Heart right ventricle (tissue), 16 donors: ENCODE data around the gene CFAP52. TPM values are rescaled to one million over a fixed set of nuclear protein-coding genes. Genes with fewer than 3 reads are reported as not detected.
"Not testable (repeated sequence)": the region's sequence is repeated elsewhere in the genome, so short reads cannot be mapped to it uniquely, and the experiment has no call there.

Experiments used
- ATAC-seq, 8 donors: fragments of 200-7000 bp; cut with Tn5 transposase; one replicate each; pipeline ENCODE4 v1.9.1; 2020; ENCODE audit warnings: mild to moderate bottlenecking in 8 of 8, moderate library complexity in 8 of 8, moderate number of reproducible peaks in 1 of 8
- DNase-seq, 2 donors: peaks; one replicate each; pipeline ENCODE4 v3.0.0-alpha.2; 2020
- H3K27ac ChIP-seq, 10 donors: fragments of 200-600 bp; sonication (generic) in 2 of 10; one replicate each; pipeline versions ENCODE4 v1.5.0 to v1.8.0; 2020 to 2022; ENCODE audit warnings: mild to moderate bottlenecking in 3 of 10
- H3K27me3 ChIP-seq, 7 donors: fragments of 200-600 bp; one replicate each; pipeline ENCODE4 v1.8.0; 2021 to 2022; ENCODE audit warnings: mild to moderate bottlenecking in 2 of 7
- H3K36me3 ChIP-seq, 9 donors: fragments of 200-600 bp; sonication (generic) in 1 of 9; one replicate each; pipeline versions ENCODE4 v1.5.0 to v1.8.0; 2020 to 2022; ENCODE audit warnings: mild to moderate bottlenecking in 2 of 9
- H3K4me1 ChIP-seq, 9 donors: fragments of 200-600 bp; sonication (generic) in 1 of 9; one replicate each; pipeline versions ENCODE4 v1.5.0 to v1.8.0; 2020 to 2022; ENCODE audit warnings: mild to moderate bottlenecking in 4 of 9
- H3K4me3 ChIP-seq, 10 donors: fragments of 200-600 bp; sonication (generic) in 2 of 10; one replicate each; pipeline versions ENCODE4 v1.5.0 to v1.8.0; 2020 to 2022; ENCODE audit warnings: mild to moderate bottlenecking in 7 of 10, moderate library complexity in 2 of 10
- H3K9me3 ChIP-seq, 11 donors: fragments of 200-600 bp in 10 of 11; sonication (generic) in 2 of 11; one replicate each; pipeline versions ENCODE4 v1.5.0 to v1.8.0; 2013 to 2022; ENCODE audit warnings: mild to moderate bottlenecking in 2 of 11, control low read depth in 1 of 11, moderate library complexity in 1 of 11
- WGBS, 2 donors: extraction: QIAGEN DNeasy Blood & Tissue Kit; methylation state at CpG; one replicate each; pipeline ENCODE4 v1.1.7; 2013; ENCODE audit warnings: inconsistent platforms in 1 of 2; 5-methylcytosine and 5-hydroxymethylcytosine counted together
- intact Hi-C, 10 donors: fragments of 100-400 bp; cut with DNase I; formaldehyde crosslinking; loops; one replicate each; pipeline versions ENCODE4 v1.11.1 to v1.14.2; 2022
- polyA plus RNA-seq, 2 donors: library from polyadenylated mRNA; stranded (reverse); fragments of 200-250 nt; gene quantifications; one replicate each; pipeline ENCODE4 v1.2.3, GENCODE V29; 2013
- total RNA-seq, 10 donors: library from RNA; stranded (reverse); fragmentation: NEBNext Ultra II Directional in 3 of 10; extraction: Animal tissue kit (Norgen Biotek cat#: 25700) in 3 of 10; gene quantifications; one replicate each; pipeline versions ENCODE4 v1.2.1 to v1.2.4, GENCODE V29; 2021 to 2023
- TF ChIP-seq, protein P1 (sequence below), 9 donors: fragments of 200-600 bp; sonication (generic) in 2 of 9; IDR thresholded peaks; one replicate each; pipeline versions ENCODE4 v1.5.0 to v1.8.0; 2021 to 2022; ENCODE audit warnings: antibody characterized with exemption in 9 of 9, mild to moderate bottlenecking in 5 of 9, moderate library complexity in 1 of 9
- donor health status: Arrhythmogenic right ventricular cardiomyopathy.
- donor health status: ischemic (EF 13 %, LVEDD 7.1; RV severe dilation, severe dysfunction).
- donor health status: healthy with polysubstance abuse.
- donor health status: DM: no; HTN: yes; CAD: no.
- donor health status: DM: no; HTN: no; CAD: no.
- donor health status: ischemic (EF 25% LVEDD 6.9; RV normal size, moderate dysfunction).
- donor health status: ischemic (EF 25% LVEDD 5.7; RV mildly dilated, moderate dysfunction).
- donor health status: healthy.
- donor health status: DM: yes; HTN: yes; CAD: no.
- donor health status: Ischemic cardiomyopathy.
- donor health status: ischemic (EF 35%, LVEDD 5.7; RV mildly dilated, moderate dysfunction).
- donor health status: nonischemic (EF 11% LVEDD 7.7; RV severe dilation, severe dysfunction).
- donor health status: DM: yes; HTN: yes; CAD: no.
- donor health status: PGD.
- donor health status: ischemic (EF 29% LVEDD 5.4; RV normal size, mild dysfunction).
- donor health status: nonischemic (EF 23%, LVEDD 6.1; RV moderate dilation, normal function).

Gene CFAP52
- total and polyA plus RNA-seq, 12 donors: 0.23 TPM; not detected in 11

DNA sequence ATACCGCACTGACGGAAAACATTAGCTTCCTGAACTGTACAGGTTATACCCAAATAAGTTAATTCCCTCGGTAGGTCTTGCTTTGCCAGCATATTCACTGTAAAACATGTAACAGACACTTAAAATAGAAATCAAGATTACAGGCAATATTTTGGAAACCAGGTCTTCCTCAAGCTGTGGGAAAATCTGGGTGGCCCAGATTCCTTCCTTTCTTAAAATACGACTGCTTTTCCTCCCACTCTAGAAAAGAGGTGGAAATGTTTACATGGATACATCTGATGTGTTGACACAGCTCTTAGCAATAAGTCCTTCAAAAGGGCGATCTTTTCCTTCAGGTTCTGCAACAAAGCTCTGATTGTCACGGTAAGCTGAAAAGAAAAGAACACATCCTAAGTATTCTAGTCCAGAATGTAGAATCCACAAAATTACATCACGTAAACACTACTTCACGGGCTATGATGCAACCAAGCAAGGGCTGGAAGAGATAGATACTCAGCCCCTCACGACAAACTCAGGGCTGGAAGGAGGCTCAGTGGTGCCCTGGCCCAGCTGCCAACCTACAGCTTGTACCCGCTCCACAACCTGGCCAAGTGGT is 19.2 kb upstream of the CFAP52 start:
- Histone ChIP-seq H3K4me3 (no peak overlapping the region), H3K36me3 (peaks cover 0 to 43% (median 0%) of the 10 kb centered on the region in 9 donors), H3K27me3 (no peaks in the 10 kb centered on the region), H3K9me3 (no peaks in the 10 kb centered on the region), H3K27ac (no peak overlapping the region), H3K4me1 (peaks cover 0 to 3% (median 0%) of the 10 kb centered on the region in 9 donors)
- DNase-seq: no peak
- ATAC-seq: no peak
- TF ChIP-seq, protein P1, sequence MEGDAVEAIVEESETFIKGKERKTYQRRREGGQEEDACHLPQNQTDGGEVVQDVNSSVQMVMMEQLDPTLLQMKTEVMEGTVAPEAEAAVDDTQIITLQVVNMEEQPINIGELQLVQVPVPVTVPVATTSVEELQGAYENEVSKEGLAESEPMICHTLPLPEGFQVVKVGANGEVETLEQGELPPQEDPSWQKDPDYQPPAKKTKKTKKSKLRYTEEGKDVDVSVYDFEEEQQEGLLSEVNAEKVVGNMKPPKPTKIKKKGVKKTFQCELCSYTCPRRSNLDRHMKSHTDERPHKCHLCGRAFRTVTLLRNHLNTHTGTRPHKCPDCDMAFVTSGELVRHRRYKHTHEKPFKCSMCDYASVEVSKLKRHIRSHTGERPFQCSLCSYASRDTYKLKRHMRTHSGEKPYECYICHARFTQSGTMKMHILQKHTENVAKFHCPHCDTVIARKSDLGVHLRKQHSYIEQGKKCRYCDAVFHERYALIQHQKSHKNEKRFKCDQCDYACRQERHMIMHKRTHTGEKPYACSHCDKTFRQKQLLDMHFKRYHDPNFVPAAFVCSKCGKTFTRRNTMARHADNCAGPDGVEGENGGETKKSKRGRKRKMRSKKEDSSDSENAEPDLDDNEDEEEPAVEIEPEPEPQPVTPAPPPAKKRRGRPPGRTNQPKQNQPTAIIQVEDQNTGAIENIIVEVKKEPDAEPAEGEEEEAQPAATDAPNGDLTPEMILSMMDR (IDR thresholded peaks at IDR 0.05): no peak
- 71 to 76% methylated on average over 10 of the region's 10 CpGs for WGBS, 2 donors
- intact Hi-C loops: no loop called here

GRCh38 chr17:9557857-9558256 is 18.6 kb upstream of the CFAP52 start:
- 92 to 94% methylated on average over 9 of the region's 9 CpGs for WGBS, 2 donors
- Histone ChIP-seq H3K4me1 (peaks cover 0 to 3% (median 0%) of the 10 kb centered on the region in 9 donors), H3K9me3 (no peaks in the 10 kb centered on the region), H3K27ac (no peak overlapping the region), H3K27me3 (no peaks in the 10 kb centered on the region), H3K36me3 (peaks cover 0 to 37% (median 0%) of the 10 kb centered on the region in 9 donors), H3K4me3 (no peak overlapping the region)
- DNase-seq: no peak
- TF ChIP-seq, protein P1 (IDR thresholded peaks at IDR 0.05): no peak
- ATAC-seq: no peak
- intact Hi-C loops: no loop called here

GRCh38 chr17:9564104-9564503 is 12.3 kb upstream of the CFAP52 start:
- H3K36me3 ChIP-seq: peaks cover 0 to 41% (median 6%) of the 10 kb centered on the region in 9 donors
- intact Hi-C loops: no loop called here

DNA sequence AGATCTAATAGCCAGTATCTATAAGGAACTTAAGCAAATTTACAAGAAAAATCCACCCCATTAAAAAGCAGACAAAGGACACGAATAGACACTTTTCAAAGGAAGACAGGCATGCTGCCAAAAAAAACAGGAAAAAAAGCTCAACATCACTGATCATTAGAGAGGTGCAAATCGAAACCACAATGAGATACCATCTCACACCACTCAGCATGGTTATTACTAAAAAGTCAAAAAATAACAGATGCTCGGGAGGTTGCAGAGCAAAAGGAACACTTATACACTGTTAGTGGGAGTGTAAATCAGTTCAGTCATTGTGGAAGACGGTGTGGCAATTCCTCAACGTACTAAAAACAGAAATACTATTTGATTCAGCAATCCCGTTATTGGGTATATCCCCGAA is 10.4 kb upstream of the CFAP52 start:
- no peak for DNase-seq
- no peaks in the 10 kb centered on the region for H3K27me3 ChIP-seq
- 51 to 64% methylated on average over 7 of the region's 7 CpGs for WGBS, 2 donors
- no peak overlapping the region for H3K27ac ChIP-seq
- peaks cover 0 to 58% (median 6%) of the 10 kb centered on the region in 9 donors for H3K36me3 ChIP-seq
- H3K9me3 ChIP-seq: no peaks in the 10 kb centered on the region
- no peak overlapping the region for H3K4me3 ChIP-seq
- ATAC-seq: no peak
- TF ChIP-seq, protein P1 (IDR thresholded peaks at IDR 0.05): no peak
- H3K4me1 ChIP-seq: peaks cover 0 to 18% (median 3%) of the 10 kb centered on the region in 9 donors
- intact Hi-C loops: no loop called here

More at GRCh38 chr17:9564104-9564503, 12.3 kb upstream of the CFAP52 start:
- no peak for ATAC-seq
- no peak for DNase-seq
- Histone ChIP-seq H3K27me3 (no peaks in the 10 kb centered on the region), H3K4me3 (no peak overlapping the region), H3K4me1 (peaks cover 0 to 18% (median 3%) of the 10 kb centered on the region in 9 donors), H3K27ac (no peak overlapping the region), H3K9me3 (no peaks in the 10 kb centered on the region)
- TF ChIP-seq, protein P1 (IDR thresholded peaks at IDR 0.05): no peak

- H3K4me3 ChIP-seq, H3K9me3 ChIP-seq, ATAC-seq, intact Hi-C loops, H3K27ac ChIP-seq, DNase-seq, H3K27me3 ChIP-seq: not testable (repeated sequence)
- Histone ChIP-seq H3K4me1 (peaks cover 0 to 18% (median 3%) of the 10 kb centered on the region in 9 donors), H3K36me3 (peaks cover 0 to 55% (median 6%) of the 10 kb centered on the region in 9 donors)
- 97% methylated on average over 5 of the region's 5 CpGs for WGBS, 2 donors
These were observed 9.7 kb upstream of the CFAP52 start for GRCh38 chr17:9566739-9567138.
